Right ventricle myocardium superior (tissue), 1 donor: ENCODE results near the gene FAM32A. TPM values are rescaled to one million over a fixed set of nuclear protein-coding genes. Genes with fewer than 3 reads are reported as not detected.

ENCODE experiments used
- ATAC-seq: fragments of 200-7000 bp; cut with Tn5 transposase; one replicate; pipeline ENCODE4 v1.9.1; 2020; ENCODE audit warnings: mild to moderate bottlenecking; ENCODE audit not compliant: poor library complexity
- DNase-seq: peaks from one replicate; pipeline ENCODE4 v3.0.0-alpha.2; 2020
- intact Hi-C: fragments of 100-400 bp; cut with DNase I; formaldehyde crosslinking; loops from one replicate; pipeline ENCODE4 v1.11.2; 2022
- total RNA-seq: library from RNA; stranded (reverse); fragmentation: NEBNext Ultra II Directional; extraction: Animal tissue kit (Norgen Biotek cat#: 25700); gene quantifications from one replicate; pipeline ENCODE4 v1.2.1, GENCODE V29; 2021
- donor health status: DM: no; HTN: yes; CAD: no; lungs with severe emphysema.

The FAM32A gene
- total RNA-seq, 1 donor from 2014 or later = 33.9 TPM

DNA sequence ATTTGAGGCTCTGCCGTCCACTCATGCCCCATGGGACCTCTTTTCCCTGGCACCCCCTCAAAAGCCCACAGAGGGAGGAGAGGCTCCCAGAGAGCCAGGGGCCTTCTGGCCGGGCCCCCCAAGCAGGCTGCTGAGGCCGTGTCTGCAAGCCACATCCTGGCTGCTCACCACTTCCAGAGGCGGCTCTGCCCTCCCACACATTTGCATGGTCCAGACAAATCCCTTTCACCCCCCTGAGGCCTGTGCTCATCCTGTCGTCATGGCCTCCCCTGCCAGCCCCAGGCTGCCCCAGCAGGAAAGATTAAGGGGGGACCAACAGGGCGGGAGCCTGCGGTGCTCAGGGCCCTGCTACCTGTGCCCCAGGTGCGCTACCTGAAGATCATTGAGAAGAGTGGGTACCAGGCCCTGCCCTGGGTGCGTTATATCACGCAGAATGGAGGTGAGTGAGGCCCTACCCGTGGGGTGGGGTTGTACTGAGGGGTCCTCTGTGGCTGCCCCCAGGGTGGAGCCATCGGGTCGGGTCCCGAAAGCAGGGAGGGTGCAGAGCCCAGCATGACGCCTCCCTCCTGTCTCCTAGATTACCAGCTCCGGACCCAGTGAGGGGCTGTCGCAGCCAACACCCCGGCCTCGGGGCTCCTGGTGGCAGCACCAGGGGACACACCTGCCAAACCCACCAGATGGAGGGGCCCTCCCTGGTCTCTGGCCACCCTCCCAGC is 48.8 kb downstream of the FAM32A start:
- no peak for DNase-seq
- intact Hi-C loops = no loop called here
- ATAC-seq = no peak

DNA sequence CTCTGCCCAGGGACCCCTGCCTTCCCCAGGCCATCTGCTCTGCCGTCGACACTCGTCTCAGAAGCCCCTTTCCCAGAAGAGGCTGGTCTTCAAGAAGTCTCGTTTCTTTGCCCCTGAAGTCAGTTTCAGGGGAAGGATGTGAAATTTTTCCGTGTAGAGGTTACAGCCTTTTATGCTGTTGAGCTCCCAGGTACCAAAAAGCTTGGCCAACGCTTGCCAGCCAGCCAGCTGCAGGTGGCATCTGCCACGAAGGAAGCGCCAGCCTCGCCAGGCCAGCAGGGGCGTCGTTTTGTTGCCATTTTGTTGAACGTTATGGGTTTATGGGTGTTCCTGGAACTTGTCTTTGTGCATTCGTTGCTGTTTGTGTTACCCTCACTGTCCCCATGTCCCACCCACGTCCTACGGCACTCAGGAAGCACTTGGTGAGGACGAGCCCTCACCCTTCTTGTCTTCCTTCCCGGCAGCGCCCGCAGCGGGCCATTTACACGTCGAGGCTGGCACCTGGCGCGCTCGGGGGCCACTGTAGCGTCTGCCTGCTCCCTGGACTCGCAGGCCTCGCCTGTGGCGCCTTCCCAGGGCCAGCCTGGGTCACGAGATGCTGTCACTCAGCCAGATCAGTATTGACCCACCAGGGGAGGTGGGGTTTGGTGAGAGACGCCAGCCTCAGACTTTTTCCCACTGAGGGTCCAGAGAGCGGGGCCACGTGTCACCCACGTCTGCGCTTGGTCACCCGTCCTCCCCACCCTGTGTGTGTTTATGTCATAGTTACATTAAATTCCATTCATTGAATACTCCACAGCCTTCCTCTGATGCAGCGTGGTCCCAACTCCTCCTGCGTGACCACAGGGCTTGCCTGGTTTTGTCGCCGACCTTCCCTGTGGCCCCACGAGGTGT is 49.6 kb downstream of the FAM32A start:
- intact Hi-C loops = no loop called here
- no peak for DNase-seq
- no peak for ATAC-seq

DNA sequence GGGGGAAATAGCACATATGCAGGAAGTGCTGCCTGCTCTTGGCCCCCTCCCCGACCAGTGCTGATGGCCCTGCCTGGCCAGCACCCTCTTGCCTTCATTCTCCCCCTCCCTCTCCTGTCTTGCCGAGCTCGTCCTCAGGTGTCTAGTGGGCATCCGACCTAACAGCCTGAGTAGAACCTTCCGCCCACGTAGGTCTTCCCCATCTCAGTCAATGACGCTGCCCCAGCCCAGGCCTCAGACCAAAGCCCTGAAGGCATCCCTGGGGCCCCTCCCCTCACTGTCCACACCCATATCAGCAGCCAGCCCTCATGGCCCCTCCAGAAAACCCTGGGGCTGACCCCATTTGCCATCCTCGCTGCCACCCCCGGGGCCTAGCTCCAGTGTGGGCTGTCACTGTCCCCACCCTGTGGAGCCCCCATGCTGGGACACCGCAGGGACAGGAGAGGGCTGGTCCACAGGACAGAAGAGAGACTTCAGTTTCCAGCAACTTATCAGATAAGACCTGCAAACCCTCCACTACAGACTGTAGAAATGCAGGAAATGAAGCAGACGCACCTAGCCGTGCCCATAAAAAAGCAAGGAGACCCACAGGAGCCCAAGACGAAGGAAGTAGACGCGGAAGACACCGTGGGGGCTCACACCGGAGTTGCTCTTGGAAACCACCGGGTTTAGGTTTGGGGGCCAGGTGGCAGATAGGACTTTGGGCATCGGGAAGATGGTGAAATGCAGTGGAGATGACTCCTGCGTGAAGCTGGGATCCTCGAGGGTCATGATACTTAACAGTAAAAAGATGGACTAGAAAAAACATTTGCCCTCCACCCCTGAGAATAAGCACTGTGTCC is 50.8 kb downstream of the FAM32A start:
- no peak for DNase-seq
- intact Hi-C loops = no loop called here
- ATAC-seq = peak; percentile 18

Other genes with a start within 250 kb of the FAM32A start
- gene OR10H4, start 236.4 kb upstream of the FAM32A start, total RNA-seq = not detected
- 74.7 TPM for gene TPM4, start 108.9 kb upstream of the FAM32A start, total RNA-seq
- gene RAB8A, start 73.5 kb upstream of the FAM32A start, total RNA-seq = 16.8 TPM
- gene HSH2D, start 41.7 kb upstream of the FAM32A start, total RNA-seq = 0.32 TPM
- not detected for gene CIB3, start 11.9 kb upstream of the FAM32A start, total RNA-seq
- gene AP1M1, start 12.5 kb downstream of the FAM32A start, total RNA-seq = 35.6 TPM
- gene KLF2, start 139.4 kb downstream of the FAM32A start, total RNA-seq = 67.6 TPM